OCI-LY1 (cell line): Measurements from ENCODE around the gene COX7A1.

Experiments used
- EZH2 ChIP-seq: fragments of 200-600 bp; sonication (generic), shearing (Covaris generic); IDR thresholded peaks from 2 replicates; pipeline ENCODE4 v1.8.0; 2017; ENCODE audit warnings: borderline replicate concordance, mixed run types, mild to moderate bottlenecking, antibody characterized with exemption, low read length, moderate library complexity, mixed read lengths
- TF ChIP-seq, protein P1 (sequence below): fragments of 200-600 bp; sonication (generic), shearing (Covaris generic); IDR thresholded peaks from 2 replicates; pipeline ENCODE4 v1.5.1; 2017; ENCODE audit warnings: mild to moderate bottlenecking, antibody characterized with exemption, low read length, moderate library complexity, mixed read lengths

DNA sequence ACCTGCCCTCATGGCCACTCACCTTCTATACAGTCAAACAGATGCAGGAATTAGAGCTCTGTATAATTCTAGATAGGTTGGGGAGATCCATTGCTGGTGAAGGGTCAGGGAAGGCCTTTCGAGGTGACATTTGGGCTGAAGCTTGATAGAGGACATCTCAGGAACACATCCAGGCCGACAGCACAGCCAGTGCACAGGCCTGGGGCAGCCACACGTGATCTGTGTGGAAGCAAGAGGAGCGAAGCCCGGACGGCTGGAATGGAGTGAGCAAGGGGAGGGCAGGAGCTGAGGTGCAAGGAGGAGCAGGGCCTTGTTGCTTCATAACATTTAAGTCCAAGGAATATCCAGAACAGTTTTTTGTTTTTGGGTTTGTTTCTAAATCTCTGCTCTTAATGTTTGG is 45.8 kb downstream of the COX7A1 start:
- TF ChIP-seq, protein P1, sequence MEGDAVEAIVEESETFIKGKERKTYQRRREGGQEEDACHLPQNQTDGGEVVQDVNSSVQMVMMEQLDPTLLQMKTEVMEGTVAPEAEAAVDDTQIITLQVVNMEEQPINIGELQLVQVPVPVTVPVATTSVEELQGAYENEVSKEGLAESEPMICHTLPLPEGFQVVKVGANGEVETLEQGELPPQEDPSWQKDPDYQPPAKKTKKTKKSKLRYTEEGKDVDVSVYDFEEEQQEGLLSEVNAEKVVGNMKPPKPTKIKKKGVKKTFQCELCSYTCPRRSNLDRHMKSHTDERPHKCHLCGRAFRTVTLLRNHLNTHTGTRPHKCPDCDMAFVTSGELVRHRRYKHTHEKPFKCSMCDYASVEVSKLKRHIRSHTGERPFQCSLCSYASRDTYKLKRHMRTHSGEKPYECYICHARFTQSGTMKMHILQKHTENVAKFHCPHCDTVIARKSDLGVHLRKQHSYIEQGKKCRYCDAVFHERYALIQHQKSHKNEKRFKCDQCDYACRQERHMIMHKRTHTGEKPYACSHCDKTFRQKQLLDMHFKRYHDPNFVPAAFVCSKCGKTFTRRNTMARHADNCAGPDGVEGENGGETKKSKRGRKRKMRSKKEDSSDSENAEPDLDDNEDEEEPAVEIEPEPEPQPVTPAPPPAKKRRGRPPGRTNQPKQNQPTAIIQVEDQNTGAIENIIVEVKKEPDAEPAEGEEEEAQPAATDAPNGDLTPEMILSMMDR, result no peak
- TF ChIP-seq EZH2, result no peak
